ENCODE data around the gene APLP2. TPM values are rescaled to one million over a fixed set of nuclear protein-coding genes. Genes with fewer than 3 reads are reported as not detected.

APLP2 gene
- total and polyA plus RNA-seq, 3 donors from 2014 or later = 105 to 159 (median 130) TPM

DNA sequence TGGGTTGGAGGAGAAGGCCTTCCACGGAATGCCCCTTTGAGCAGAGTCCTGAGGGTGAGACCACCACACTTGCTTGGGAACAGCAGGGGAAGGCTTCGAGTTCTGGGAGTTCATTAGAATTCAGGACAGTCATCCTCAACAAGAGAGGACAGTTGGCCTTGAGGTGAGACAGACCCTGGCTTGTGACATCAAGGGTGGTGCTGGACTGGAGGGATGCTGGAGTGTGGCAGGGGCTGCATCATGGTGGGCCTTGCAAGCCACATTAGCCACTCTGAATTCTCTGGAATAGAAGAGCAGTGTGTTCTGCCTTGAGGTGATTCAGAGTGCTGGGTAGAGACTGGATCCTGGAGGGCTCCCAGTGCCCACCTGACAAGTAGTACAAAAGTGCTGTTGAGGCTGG is 26.3 kb downstream of the APLP2 start:
- no peak overlapping the region for H3K4me3 ChIP-seq
- intact Hi-C loops (cut with DNase I; ENCODE audit: low total_unique reads) = no loop called here
- DNase-seq = no peak
- WGBS, 2 donors = 94 to 97% methylated on average over 2 of the region's 2 CpGs
- H3K9me3 ChIP-seq = no peaks in the 10 kb centered on the region
- H3K27me3 ChIP-seq = no peaks in the 10 kb centered on the region
- no peaks in the 10 kb centered on the region for H3K36me3 ChIP-seq (ENCODE audit: low read depth, missing control alignments)
- no peak for TF ChIP-seq POLR2A (IDR thresholded peaks at IDR 0.05)
- TF ChIP-seq, protein P1, sequence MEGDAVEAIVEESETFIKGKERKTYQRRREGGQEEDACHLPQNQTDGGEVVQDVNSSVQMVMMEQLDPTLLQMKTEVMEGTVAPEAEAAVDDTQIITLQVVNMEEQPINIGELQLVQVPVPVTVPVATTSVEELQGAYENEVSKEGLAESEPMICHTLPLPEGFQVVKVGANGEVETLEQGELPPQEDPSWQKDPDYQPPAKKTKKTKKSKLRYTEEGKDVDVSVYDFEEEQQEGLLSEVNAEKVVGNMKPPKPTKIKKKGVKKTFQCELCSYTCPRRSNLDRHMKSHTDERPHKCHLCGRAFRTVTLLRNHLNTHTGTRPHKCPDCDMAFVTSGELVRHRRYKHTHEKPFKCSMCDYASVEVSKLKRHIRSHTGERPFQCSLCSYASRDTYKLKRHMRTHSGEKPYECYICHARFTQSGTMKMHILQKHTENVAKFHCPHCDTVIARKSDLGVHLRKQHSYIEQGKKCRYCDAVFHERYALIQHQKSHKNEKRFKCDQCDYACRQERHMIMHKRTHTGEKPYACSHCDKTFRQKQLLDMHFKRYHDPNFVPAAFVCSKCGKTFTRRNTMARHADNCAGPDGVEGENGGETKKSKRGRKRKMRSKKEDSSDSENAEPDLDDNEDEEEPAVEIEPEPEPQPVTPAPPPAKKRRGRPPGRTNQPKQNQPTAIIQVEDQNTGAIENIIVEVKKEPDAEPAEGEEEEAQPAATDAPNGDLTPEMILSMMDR (IDR thresholded peaks at IDR 0.05) = no peak
- H3K4me1 ChIP-seq = no peaks in the 10 kb centered on the region
- no peak overlapping the region for H3K27ac ChIP-seq

DNA sequence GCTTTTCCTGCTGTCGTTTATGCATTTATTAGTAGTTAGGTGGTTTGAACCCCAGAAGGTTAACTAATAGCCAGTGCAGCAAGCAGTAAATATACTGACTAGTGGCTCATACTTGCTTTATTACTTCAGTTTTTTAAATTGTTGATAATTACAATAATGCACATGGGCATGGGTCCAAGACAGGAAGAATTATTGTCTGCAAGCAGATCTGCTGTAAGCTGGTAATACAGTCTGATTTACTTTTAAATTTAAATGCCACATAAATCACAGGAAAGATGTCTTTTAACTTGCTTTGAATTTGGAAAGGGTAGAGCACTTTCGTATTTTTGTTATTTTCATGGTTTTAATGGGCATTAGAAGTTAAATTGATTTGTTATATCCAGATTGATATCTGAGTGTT is 27.1 kb downstream of the APLP2 start:
- H3K27ac ChIP-seq = no peak overlapping the region
- DNase-seq = no peak
- intact Hi-C loops (cut with DNase I; ENCODE audit: low total_unique reads) = no loop called here
- TF ChIP-seq POLR2A (IDR thresholded peaks at IDR 0.05) = no peak
- TF ChIP-seq, protein P1 (IDR thresholded peaks at IDR 0.05) = no peak
- WGBS, 2 donors = 76 to 82% methylated on average over 2 of the region's 2 CpGs
- H3K36me3 ChIP-seq (ENCODE audit: low read depth, missing control alignments) = no peaks in the 10 kb centered on the region
- no peaks in the 10 kb centered on the region for H3K9me3 ChIP-seq
- no peaks in the 10 kb centered on the region for H3K27me3 ChIP-seq
- no peak overlapping the region for H3K4me3 ChIP-seq
- no peaks in the 10 kb centered on the region for H3K4me1 ChIP-seq

DNA sequence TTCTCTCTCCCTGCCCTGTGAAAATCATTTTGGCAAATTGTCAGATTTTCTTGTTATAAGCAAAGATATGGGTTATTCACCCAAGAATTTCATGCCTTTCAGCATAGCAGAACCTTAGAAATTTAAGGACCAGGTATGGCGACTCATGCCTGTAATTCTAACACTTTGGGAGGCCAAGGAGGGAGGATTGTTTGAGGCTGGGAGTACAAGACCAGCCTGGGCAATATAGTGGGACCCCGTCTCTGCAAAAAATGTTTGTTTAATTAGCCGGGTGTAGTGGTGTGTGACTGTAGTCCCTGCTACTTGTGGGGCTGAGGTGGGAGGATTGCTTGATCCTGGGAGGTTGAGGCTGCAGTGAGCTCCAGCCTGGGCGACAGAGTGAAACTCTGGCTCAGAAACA is 27.6 kb downstream of the APLP2 start:
- Histone ChIP-seq H3K4me3 (no peak overlapping the region), H3K9me3 (no peaks in the 10 kb centered on the region), H3K27ac (no peak overlapping the region), H3K4me1 (peaks cover 1% of the 10 kb centered on the region), H3K27me3 (no peaks in the 10 kb centered on the region), H3K36me3 (ENCODE audit: low read depth, missing control alignments) (no peaks in the 10 kb centered on the region)
- intact Hi-C loops (cut with DNase I; ENCODE audit: low total_unique reads) = no loop called here
- no peak for TF ChIP-seq POLR2A (IDR thresholded peaks at IDR 0.05)
- TF ChIP-seq, protein P1 (IDR thresholded peaks at IDR 0.05) = no peak
- WGBS, 2 donors = 86 to 89% methylated on average over 4 of the region's 4 CpGs
- no peak for DNase-seq

- H3K4me3 ChIP-seq = no peak overlapping the region
- H3K9me3 ChIP-seq = no peaks in the 10 kb centered on the region
- TF ChIP-seq, protein P1 (IDR thresholded peaks at IDR 0.05) = no peak
- no peak for TF ChIP-seq POLR2A (IDR thresholded peaks at IDR 0.05)
- H3K36me3 ChIP-seq (ENCODE audit: low read depth, missing control alignments) = no peaks in the 10 kb centered on the region
- no peak for DNase-seq
- WGBS, 2 donors = 66% methylated on average over 2 of the region's 2 CpGs
- peaks cover 16% of the 10 kb centered on the region for H3K4me1 ChIP-seq
- H3K27me3 ChIP-seq = no peaks in the 10 kb centered on the region
- intact Hi-C loops (cut with DNase I; ENCODE audit: low total_unique reads) = no loop called here
- no peak overlapping the region for H3K27ac ChIP-seq
Observed at GRCh38 chr11:130099356-130099755, 29.7 kb downstream of the APLP2 start.

GRCh38 chr11:130100381-130101095 is 30.8 kb downstream of the APLP2 start:
- 96% methylated on average over 5 of the region's 5 CpGs for WGBS, 2 donors
- Histone ChIP-seq H3K27ac (no peak overlapping the region), H3K4me1 (peaks cover 16% of the 10 kb centered on the region), H3K4me3 (no peak overlapping the region), H3K27me3 (no peaks in the 10 kb centered on the region), H3K9me3 (no peaks in the 10 kb centered on the region), H3K36me3 (ENCODE audit: low read depth, missing control alignments) (no peaks in the 10 kb centered on the region)
- TF ChIP-seq POLR2A (IDR thresholded peaks at IDR 0.05) = no peak
- TF ChIP-seq, protein P1 (IDR thresholded peaks at IDR 0.05) = no peak
- intact Hi-C loops (cut with DNase I; ENCODE audit: low total_unique reads) = no loop called here
- DNase-seq = no peak

Data from testis (tissue), 3 donors.